HepG2 (cell line): ENCODE data around the gene PSORS1C1. TPM values are rescaled to one million over a fixed set of nuclear protein-coding genes. Genes with fewer than 3 reads are reported as not detected.

ENCODE experiments used
- CEBPG ChIP-seq: IDR thresholded peaks from 2 replicates; pipeline ENCODE4 v1.6.1; 2016
- FIP1L1 ChIP-seq: fragments of 200-400 bp; formaldehyde crosslinking; IDR thresholded peaks from 2 replicates; pipeline ENCODE4 v1.6.1; 2018; ENCODE audit warnings: low read depth, mild to moderate bottlenecking, low read length, moderate library complexity, borderline replicate concordance; ENCODE audit not compliant: insufficient read depth
- HOMEZ ChIP-seq: IDR thresholded peaks from 2 replicates; pipeline ENCODE4 v1.6.1; 2016; ENCODE audit warnings: low read depth
- HOXA3 ChIP-seq: sonication (generic); formaldehyde crosslinking; IDR thresholded peaks from 2 replicates; pipeline ENCODE4 v1.5.0; 2020; ENCODE audit warnings: missing genetic modification reagents
- MAFF ChIP-seq: IDR thresholded peaks from 2 replicates; pipeline ENCODE4 v1.6.1; 2011; ENCODE audit warnings: low read depth, low read length, improper control_type of control experiment
- MBD4 ChIP-seq: IDR thresholded peaks from 2 replicates; pipeline ENCODE4 v1.6.1; 2012; ENCODE audit warnings: low read length, inconsistent platforms, borderline replicate concordance
- NBN ChIP-seq: fragments of 450-650 bp; conservative IDR thresholded peaks from 2 replicates; pipeline ENCODE4 v1.6.1; 2017
- SIN3A ChIP-seq: IDR thresholded peaks from 2 replicates; pipeline ENCODE4 v1.6.1; 2011; ENCODE audit warnings: low read depth, mild to moderate bottlenecking, control low read depth, low read length, borderline replicate concordance
- SMAD1 ChIP-seq: sonication (generic); formaldehyde crosslinking; IDR thresholded peaks from 2 replicates; pipeline ENCODE4 v1.4.0; 2020; ENCODE audit warnings: missing genetic modification reagents, low read depth, mild to moderate bottlenecking, borderline replicate concordance
- SMARCE1 ChIP-seq: fragments of 450-650 bp; IDR thresholded peaks from 2 replicates; pipeline ENCODE4 v1.6.1; 2017; ENCODE audit warnings: borderline replicate concordance
- SMC3 ChIP-seq: IDR thresholded peaks from 2 replicates; pipeline ENCODE4 v1.6.1; 2011; ENCODE audit warnings: low read length, improper control_type of control experiment
- TFDP1 ChIP-seq: IDR thresholded peaks from 2 replicates; pipeline ENCODE4 v1.6.1; 2016; ENCODE audit warnings: missing compliant biosample characterization, missing genetic modification reagents, borderline replicate concordance
- THAP9 ChIP-seq: sonication (generic); formaldehyde crosslinking; IDR thresholded peaks from 2 replicates; pipeline ENCODE4; 2020; ENCODE audit warnings: missing genetic modification reagents, mild to moderate bottlenecking, borderline replicate concordance
- ZBTB33 ChIP-seq: sonication (generic); formaldehyde crosslinking; IDR thresholded peaks from 2 replicates; pipeline ENCODE4 v1.4.0; 2020; ENCODE audit warnings: missing genetic modification reagents
- ZC3H4 ChIP-seq: sonication (generic); formaldehyde crosslinking; IDR thresholded peaks from 2 replicates; pipeline ENCODE4 v1.4.0; 2020; ENCODE audit warnings: missing genetic modification reagents, borderline replicate concordance
- ZKSCAN1 ChIP-seq: fragments of 150-350 bp; IDR thresholded peaks from 2 replicates; pipeline ENCODE4 v1.6.1; 2014; ENCODE audit warnings: low read length
- ZNF260 ChIP-seq: sonication (generic); formaldehyde crosslinking; IDR thresholded peaks from 2 replicates; pipeline ENCODE4 v1.4.0; 2020; ENCODE audit warnings: missing genetic modification reagents, low read depth, mild to moderate bottlenecking, borderline replicate concordance
- ZNF570 ChIP-seq: sonication (generic); formaldehyde crosslinking; IDR thresholded peaks from 2 replicates; pipeline ENCODE4 v1.4.0; 2020; ENCODE audit warnings: mild to moderate bottlenecking, missing genetic modification reagents, borderline replicate concordance
- ZNF737 ChIP-seq: sonication (generic); formaldehyde crosslinking; IDR thresholded peaks from 2 replicates; pipeline ENCODE4 v1.5.0; 2020; ENCODE audit warnings: missing genetic modification reagents, mild to moderate bottlenecking, borderline replicate concordance
- ZNF773 ChIP-seq: sonication (generic); formaldehyde crosslinking; IDR thresholded peaks from 2 replicates; pipeline ENCODE4 v1.4.0; 2020; ENCODE audit warnings: missing genetic modification reagents, borderline replicate concordance
- ZNF839 ChIP-seq: sonication (generic); formaldehyde crosslinking; IDR thresholded peaks from 2 replicates; pipeline ENCODE4 v1.4.0; 2020; ENCODE audit warnings: missing genetic modification reagents, mild to moderate bottlenecking, borderline replicate concordance
- polyA plus RNA-seq, 8 experiments: library from polyadenylated mRNA; depleted of rRNA in 3 of 8; stranded (reverse) in 7 of 8; unstranded in 1 of 8; fragments of >200 nt; fragmentation: Illumina TruSeq in 4 of 8; extraction: Trizol in 4 of 8; gene quantifications; 2 replicates each; pipeline versions ENCODE4 v1.2.1 to v1.2.3, GENCODE V29; 2011 to 2016; ENCODE audit warnings: low read depth in 4 of 8, missing spikeins in 1 of 8, mixed read lengths in 1 of 8; ENCODE audit not compliant: insufficient read depth in 1 of 8
- total RNA-seq, 5 experiments: library from RNA; depleted of rRNA; stranded (reverse); fragments of >200 nt; fragmentation: Illumina TruSeq; extraction: Trizol; gene quantifications; 2 replicates each; pipeline ENCODE4 v1.2.3, GENCODE V29; 2016; ENCODE audit warnings: low read depth in 1 of 5

PSORS1C1 gene
- total and polyA plus RNA-seq, 2 of the 13 experiments (the other 11 are each of a cell fraction or from before 2014, with no cell fraction given) = 0.01 to 0.02 TPM

- TF ChIP-seq ZNF570 (CRISPR knock-in tag) (no peak), ZKSCAN1 (no peak), ZNF260 (no peak), ZNF839 (CRISPR knock-in tag) (0 out of 2 replicates have a peak, but pooled peaks have one; percentile 52), ZC3H4 (CRISPR knock-in tag) (peak; percentile 68; the same call in 1 of the 2 replicates), HOXA3 (CRISPR knock-in tag) (peak; percentile 89), SMC3 (no peak), ZNF737 (CRISPR knock-in tag) (no peak), NBN (no peak), TFDP1 (CRISPR knock-in tag) (no peak; the same call in 1 of the 2 replicates), CEBPG (CRISPR knock-in tag) (peak; percentile 15; the same call in 1 of the 2 replicates), ZBTB33 (CRISPR knock-in tag) (no peak), THAP9 (CRISPR knock-in tag) (peak; percentile 82; the same call in 1 of the 2 replicates), MAFF (no peak), MBD4 (no peak), SMARCE1 (no peak), ZNF773 (CRISPR knock-in tag) (no peak), SIN3A (no peak), FIP1L1 (no peak), SMAD1 (CRISPR knock-in tag) (0 out of 2 replicates have a peak, but pooled peaks have one; percentile 41), HOMEZ (CRISPR knock-in tag) (peak; percentile 32; the same call in 1 of the 2 replicates)
Observed at GRCh38 chr6:31186052-31186734, 71.6 kb downstream of the PSORS1C1 start (continued).
